Activated CD4-positive, CD25-positive, alpha-beta regulatory T cell treated with anti-CD3 and anti-CD28 coated beads, Interleukin-2, amount 50 U/mL, for 24 hours (primary cell): ENCODE results near the gene AAMDC.
A peak's percentile ranks its signal among the peaks of the same experiment; 100 is the strongest.
"Not testable (repeated sequence)": the region's sequence is repeated elsewhere in the genome, so short reads cannot be mapped to it uniquely, and the experiment has no call there.

Source experiments
- ATAC-seq, 2 donors: fragments of 150-1000 bp; cut with Tn5 transposase; one replicate each; pipeline ENCODE4 v1.10.0; 2021; ENCODE audit warnings: mild to moderate bottlenecking in 1 of 2, moderate library complexity in 1 of 2

AAMDC gene

GRCh38 chr11:77821349-77821851 is 456 bp downstream of the AAMDC start:
- ATAC-seq, result no peak

DNA sequence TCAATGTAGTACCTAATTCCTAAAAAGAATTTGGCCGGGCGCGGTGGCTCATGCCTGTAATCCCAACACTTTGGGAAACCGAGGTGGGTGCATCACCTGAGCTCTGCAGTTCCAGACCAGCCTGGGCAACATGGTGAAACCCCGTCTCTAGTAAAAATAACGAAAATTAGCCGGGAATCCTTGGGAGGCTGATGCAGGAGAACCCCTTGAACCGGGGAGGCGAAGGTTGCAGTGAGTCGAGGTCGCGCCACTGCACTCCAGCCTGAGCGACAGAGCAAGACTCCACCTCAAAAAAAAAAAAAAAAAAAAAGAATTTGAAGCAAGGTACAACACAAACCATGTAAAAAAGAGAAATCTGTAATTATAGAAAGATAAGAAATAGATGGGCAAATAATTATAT is 1.2 kb downstream of the AAMDC start:
- not testable (repeated sequence) for ATAC-seq

DNA sequence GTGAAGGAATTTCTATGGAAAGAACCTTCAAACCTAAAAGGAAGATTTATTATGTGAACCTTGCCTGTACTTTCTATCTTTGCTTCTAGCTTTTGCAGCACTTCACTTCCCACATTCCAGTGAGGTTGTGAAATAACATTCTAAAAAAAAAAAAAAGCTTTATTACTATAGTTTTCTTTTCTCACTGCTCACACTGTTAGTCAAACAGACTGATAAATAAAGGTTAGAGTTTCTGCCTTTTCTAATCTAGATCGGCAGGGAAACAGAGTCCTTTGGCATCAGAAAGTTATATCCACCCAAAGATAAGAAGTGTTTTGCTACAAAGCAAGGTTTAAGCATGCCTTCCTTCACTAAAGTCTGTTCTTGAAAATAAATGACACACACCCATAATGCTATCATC is 2.8 kb downstream of the AAMDC start:
- no peak for ATAC-seq

DNA sequence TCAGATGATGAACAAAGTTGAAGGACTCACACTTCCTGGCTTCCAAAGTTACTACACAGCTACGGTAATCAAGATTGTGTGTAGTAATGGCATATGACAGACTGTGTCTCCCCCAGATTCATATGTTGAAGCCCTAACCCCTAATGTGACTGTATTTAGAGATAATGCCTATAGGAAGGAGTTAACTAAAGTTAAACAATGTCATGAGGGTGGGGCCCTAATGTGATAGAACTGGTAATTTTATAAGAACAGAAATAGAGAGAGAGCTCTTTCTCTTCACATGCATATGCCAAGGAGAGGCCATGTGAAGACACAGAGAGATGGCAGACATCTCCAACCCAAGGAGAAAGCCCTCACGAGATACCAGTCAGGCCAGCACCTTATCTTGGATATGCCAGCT is 8.0 kb downstream of the AAMDC start:
- ATAC-seq, result no peak

DNA sequence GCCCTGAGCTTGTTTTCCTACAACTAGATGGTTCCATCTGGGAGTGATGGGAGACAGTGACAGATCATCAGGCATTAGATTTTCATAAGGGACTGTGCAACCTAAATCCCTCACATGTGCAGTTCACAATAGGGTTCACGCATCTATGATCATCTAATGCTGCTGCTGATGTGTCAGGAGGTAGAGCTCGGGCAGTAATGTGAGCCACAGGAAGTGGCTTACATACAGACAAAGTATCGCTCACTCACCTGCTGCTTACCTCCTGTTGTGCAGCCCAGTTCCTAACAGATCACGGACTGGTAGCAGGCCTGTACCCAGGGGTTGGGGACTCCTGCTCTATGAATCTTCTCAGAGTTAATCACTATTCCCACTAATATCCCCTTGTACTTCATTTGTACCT is 12.4 kb downstream of the AAMDC start:
- ATAC-seq, result peak in 1 of 2 donors; percentile 41

DNA sequence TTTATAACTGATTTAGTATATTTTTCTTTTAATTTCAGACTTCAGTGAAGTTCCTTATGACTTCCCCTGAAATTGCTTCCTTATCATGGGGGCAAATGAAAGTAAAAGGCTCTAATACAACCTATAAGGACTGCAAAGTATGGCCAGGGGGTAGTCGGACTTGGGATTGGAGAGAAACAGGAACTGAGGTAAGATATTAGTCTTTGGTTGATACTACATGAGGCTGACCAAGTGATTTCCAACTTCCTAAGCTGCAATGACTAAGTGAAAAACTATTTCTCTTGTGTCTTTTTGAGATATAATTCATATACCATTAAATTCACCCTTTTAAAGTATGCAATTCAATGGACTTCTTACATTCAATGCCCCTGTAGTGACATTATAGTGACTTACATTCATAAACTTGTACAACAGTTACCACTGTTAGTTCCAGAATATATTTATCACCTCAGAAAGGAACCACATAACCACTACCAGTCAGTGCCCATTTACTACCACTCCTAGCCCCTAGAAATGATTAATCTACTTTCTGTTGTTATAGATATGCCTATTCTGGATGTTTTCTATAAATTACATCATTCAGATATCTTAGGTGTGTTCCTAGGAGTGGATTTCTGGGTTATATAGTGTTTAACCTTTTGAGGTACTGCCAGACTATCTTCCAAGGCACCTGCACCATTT is 21.6 kb downstream of the AAMDC start:
- ATAC-seq, result no peak

- ATAC-seq, result not testable (repeated sequence)
Measured at GRCh38 chr11:77843700-77844099, 22.8 kb downstream of the AAMDC start.

DNA sequence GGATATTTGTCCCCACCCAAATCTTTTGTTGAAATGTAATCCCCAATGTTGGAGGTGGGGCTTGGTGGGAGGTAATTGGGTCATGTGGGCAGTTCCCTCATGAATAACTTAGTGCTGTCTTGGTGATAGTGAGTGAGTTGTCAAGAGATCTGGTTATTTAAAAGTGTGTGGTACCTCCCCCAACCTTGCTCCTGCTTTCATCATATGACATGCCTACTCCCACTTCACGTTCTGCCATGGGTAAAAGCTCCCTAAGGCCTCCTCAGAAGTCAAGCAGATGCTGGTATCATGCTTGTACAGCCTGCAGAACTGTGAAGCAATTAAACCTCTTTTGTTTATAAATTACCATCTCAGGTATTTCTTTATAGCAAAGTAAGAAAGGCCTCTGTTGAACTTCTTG is 30.6 kb downstream of the AAMDC start:
- ATAC-seq, result no peak

GRCh38 chr11:77854838-77855237 is 33.9 kb downstream of the AAMDC start:
- ATAC-seq, result no peak

DNA sequence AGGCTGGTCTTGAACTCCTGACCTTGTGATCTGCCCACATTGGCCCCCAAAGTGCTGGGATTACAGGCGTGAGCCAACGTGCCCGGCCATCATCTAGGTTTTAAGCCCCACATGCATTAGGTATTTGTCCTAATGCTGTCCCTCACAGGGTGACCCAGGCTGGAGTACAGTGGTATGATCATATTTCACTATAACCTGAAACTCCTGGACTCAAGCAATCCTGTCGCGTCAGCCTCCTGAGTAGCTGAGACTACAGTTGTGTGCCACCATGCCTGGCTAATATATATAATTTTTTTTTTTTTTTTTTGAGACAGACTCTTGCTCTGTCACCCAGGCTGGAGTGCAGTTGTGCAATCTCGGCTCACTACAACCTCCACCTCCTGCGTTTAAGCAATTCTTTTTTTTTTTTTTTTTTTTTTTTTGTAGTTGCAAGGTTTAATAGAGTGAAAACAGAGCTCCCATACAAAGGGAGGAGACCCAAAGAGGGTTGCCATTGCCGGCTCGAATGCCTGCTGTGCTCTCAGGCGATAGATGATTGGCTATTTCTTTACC is 37.0 kb downstream of the AAMDC start:
- ATAC-seq, result not testable (repeated sequence)

DNA sequence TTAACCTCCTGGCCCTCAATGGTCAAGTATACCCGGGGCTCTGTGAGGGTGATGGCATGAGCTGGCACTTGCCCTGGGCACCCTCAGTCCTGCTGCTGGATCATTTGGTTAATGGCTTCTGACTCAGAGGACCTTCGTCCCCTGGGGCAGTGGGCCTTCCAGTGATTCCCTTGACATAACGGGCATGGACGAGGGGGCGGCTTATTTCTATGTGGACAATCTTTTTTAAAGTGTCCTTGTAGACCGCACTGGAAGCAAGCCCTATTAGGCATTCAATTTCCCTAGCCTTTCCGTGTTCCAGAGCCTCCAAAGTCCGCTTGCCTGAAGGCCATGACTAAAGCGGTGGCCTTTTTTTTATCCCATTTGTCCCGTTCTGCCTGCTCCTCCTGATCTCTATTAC is 40.5 kb downstream of the AAMDC start:
- ATAC-seq, result not testable (repeated sequence)

- ATAC-seq, result no peak
Measured at GRCh38 chr11:77865805-77866204, 44.9 kb downstream of the AAMDC start.

GRCh38 chr11:77866336-77866735 is 45.4 kb downstream of the AAMDC start:
- ATAC-seq, result no peak

- ATAC-seq, result no peak
Measured at GRCh38 chr11:77868744-77869143, 47.8 kb downstream of the AAMDC start.

GRCh38 chr11:77871855-77872254 is 50.9 kb downstream of the AAMDC start:
- ATAC-seq, result no peak

DNA sequence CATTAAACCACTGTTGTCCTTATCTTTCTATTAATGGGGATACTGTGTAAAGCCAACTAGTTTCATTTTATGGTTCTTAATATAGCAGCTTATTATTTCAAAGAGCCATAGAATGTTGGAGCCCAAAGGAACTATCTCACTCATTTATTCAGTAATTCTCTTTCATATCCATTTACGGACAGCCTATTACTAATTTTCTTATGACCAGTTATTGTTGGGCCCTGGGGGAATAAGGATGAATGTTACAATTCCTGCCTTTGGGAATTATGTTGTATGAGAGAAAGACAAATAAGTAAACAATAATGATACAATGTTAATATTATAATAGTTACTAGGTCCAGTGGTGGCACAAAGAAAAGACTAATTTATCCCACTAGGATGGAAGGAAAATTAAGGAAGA is 52.4 kb downstream of the AAMDC start:
- ATAC-seq, result no peak

GRCh38 chr11:77874206-77874605 is 53.3 kb downstream of the AAMDC start:
- no peak for ATAC-seq

DNA sequence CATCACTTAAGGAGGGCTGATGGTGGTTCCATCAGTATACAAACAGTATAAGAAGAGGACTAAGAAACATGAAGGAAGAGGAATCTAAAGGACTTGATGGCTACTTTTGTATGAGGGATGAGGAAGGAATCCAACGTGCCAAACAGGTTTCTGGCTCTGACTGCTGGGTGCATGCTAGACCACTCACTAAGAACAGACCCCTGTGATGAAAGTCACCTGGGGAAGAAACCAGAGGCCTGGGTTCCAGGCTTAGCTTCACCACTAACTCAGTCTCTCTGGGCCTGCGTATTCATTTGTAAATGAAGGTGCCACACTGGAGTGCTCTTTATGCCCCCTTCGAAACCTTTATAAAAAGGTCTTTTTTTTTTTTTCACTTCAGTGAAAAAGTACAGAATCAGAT is 55.1 kb downstream of the AAMDC start:
- no peak for ATAC-seq

GRCh38 chr11:77878247-77878646 is 57.3 kb downstream of the AAMDC start:
- not testable (repeated sequence) for ATAC-seq

GRCh38 chr11:77879218-77879617 is 58.3 kb downstream of the AAMDC start:
- no peak for ATAC-seq

DNA sequence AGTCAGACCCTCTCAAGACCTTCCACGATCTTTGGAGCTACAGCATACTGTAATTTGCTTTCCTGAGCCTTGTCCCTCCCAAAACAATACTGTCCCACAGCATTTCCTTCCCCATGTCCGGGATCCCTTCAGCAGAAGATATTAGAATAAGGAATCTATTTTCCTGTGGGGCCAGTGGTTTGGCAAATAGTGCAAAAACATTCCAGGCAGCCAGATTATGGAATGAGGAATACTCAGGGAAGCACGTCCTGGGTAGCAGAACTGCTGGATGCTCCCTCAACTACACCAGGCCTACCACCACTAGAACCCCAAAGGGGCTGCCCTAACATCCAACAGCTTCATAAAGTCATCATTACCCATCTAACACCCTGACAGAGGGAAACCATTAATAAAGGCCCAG is 61.5 kb downstream of the AAMDC start:
- no peak for ATAC-seq

- no peak for ATAC-seq
Measured at GRCh38 chr11:77883775-77884174, 62.8 kb downstream of the AAMDC start.

DNA sequence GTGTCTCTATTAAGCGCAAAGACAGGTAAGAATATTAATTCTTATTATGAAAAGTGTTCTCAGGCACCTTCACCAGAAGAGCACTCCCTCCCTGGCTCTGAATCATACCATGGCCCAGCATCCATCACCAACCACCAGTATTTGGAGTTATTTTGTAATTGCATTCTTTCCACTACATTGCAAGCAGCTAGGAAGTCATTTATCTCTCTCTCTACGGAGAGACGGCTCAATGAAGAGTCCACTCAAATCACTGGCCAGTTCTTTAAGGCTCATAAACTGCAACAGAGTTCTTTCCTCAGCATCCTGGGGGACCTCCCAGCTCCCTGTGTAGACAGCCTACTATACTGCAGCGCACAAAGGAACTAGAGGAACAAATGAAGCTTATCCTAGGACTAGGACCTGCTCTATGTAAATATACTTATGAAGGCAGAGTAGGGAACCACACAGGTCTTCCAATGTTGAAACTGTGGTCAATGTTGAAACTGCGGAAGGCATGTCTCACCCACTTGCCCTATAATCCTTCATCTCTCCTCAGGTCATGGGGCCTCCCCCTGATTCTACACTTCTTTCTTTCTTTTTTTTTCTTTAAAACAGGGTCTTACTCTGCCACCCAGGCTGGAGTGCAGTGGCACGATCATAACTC is 63.4 kb downstream of the AAMDC start:
- ATAC-seq, result no peak

GRCh38 chr11:77884829-77885190 is 63.9 kb downstream of the AAMDC start:
- ATAC-seq, result no peak
